Measurements from ENCODE around the gene TSPAN32.

DNA sequence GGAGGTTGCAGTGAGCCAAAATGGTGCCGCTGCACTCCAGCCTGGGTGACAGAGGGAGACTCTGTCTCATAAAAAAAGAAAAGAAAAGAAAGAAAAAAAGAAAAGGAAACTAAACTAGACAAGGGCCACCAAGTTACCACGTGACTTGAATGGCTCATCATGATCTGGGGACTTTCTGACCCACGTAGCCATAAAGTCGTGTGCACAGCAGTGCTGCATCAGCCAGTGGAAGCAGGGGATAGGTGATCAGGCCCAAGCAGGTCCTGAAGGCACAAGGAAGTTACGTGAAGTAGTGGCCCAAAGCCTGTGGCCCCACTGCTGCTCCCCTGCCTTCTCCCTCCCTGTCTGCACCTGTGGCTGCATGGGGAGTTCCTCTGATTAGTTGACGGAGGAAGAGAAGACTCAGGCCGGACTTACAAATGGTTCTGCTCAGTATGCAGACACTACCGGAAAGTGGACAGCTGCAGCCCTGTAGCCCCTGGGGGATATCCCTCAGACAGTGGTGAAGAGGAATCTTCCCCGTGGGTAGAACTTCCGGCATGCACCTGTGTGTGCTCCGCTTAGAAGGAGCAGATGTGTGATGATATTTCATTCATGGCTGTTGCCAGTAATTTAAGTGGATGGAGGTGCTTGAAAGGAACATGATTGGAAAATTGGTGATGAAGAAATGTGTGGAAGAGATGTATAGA, 57.1 kb downstream of the TSPAN32 start:
- TF ChIP-seq POLR2AphosphoS5 (IDR thresholded peaks at IDR 0.05; ENCODE audit: low read depth, low read length) (no peak), ATF3 (IDR thresholded peaks at IDR 0.05) (no peak), ELF1 (IDR thresholded peaks at IDR 0.05; ENCODE audit: borderline replicate concordance, low read depth) (no peak), EZH2 (IDR thresholded peaks at IDR 0.05) (no peak), ZBTB33 (IDR thresholded peaks at IDR 0.05; ENCODE audit: extremely low read depth, insufficient replicate concordance, low read length) (no peak), RAD21 (IDR thresholded peaks at IDR 0.05; ENCODE audit: low read depth) (no peak), POLR2A (IDR thresholded peaks at IDR 0.05; ENCODE audit: borderline replicate concordance, extremely low read depth, insufficient read depth, insufficient read length) (no peak), EZH2phosphoT487 (IDR thresholded peaks at IDR 0.05; ENCODE audit: borderline replicate concordance) (no peak), SP1 (IDR thresholded peaks at IDR 0.05; ENCODE audit: low read depth) (no peak), ZNF274 (IDR thresholded peaks at IDR 0.05; ENCODE audit: low read depth, low read length) (no peak)
- TF ChIP-seq, protein P1, sequence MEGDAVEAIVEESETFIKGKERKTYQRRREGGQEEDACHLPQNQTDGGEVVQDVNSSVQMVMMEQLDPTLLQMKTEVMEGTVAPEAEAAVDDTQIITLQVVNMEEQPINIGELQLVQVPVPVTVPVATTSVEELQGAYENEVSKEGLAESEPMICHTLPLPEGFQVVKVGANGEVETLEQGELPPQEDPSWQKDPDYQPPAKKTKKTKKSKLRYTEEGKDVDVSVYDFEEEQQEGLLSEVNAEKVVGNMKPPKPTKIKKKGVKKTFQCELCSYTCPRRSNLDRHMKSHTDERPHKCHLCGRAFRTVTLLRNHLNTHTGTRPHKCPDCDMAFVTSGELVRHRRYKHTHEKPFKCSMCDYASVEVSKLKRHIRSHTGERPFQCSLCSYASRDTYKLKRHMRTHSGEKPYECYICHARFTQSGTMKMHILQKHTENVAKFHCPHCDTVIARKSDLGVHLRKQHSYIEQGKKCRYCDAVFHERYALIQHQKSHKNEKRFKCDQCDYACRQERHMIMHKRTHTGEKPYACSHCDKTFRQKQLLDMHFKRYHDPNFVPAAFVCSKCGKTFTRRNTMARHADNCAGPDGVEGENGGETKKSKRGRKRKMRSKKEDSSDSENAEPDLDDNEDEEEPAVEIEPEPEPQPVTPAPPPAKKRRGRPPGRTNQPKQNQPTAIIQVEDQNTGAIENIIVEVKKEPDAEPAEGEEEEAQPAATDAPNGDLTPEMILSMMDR (IDR thresholded peaks at IDR 0.05 in 2 of 3, conservative IDR thresholded peaks at IDR 0.05 in 1 of 3; ENCODE audit: borderline replicate concordance in 1 of 3, insufficient read depth in 1 of 3, low read depth in 2 of 3, low read length in 2 of 3) = no peak

Data from HCT116 (cell line).